Stimulated activated naive B cell treated with anti-CD40 and anti-IgM and Interleukin-4, amounts not matched to agents 10 μg/mL and 1 μg/mL and 100 μg/mL, for 72 hours (primary cell): Measurements from ENCODE around the gene PRUNE2.
"Not testable (repeated sequence)": the region's sequence is repeated elsewhere in the genome, so short reads cannot be mapped to it uniquely, and the experiment has no call there.

ENCODE experiments used
- ATAC-seq, 2 donors: fragments of 150-1000 bp; cut with Tn5 transposase; replicated peaks; 2 replicates each; pipeline ENCODE4 v1.10.0; 2021; ENCODE audit warnings: moderate library complexity in 1 of 2
- DNase-seq: peaks from one replicate; pipeline ENCODE4 v3.0.0; 2021
- H3K27ac Mint-ChIP-seq: one replicate; pipeline ENCODE4 v1.8.0; 2022; ENCODE audit warnings: mild to moderate bottlenecking, mixed read lengths
- H3K27me3 Mint-ChIP-seq, 2 donors: one replicate each; pipeline ENCODE4 v1.8.0; 2022; ENCODE audit warnings: mixed read lengths in 2 of 2
- H3K36me3 Mint-ChIP-seq, 2 donors: one replicate each; pipeline ENCODE4 v1.8.0; 2022; ENCODE audit warnings: mixed read lengths in 2 of 2, mild to moderate bottlenecking in 1 of 2
- H3K4me1 Mint-ChIP-seq, 2 donors: one replicate each; pipeline ENCODE4 v1.8.0; 2022; ENCODE audit warnings: mixed read lengths in 2 of 2, mild to moderate bottlenecking in 1 of 2
- H3K4me3 Mint-ChIP-seq, 2 donors: one replicate each; pipeline ENCODE4 v1.8.0; 2022; ENCODE audit warnings: mild to moderate bottlenecking in 2 of 2, mixed read lengths in 2 of 2, moderate library complexity in 1 of 2
- H3K9me3 Mint-ChIP-seq, 2 donors: one replicate each; pipeline ENCODE4 v1.8.0; 2022; ENCODE audit warnings: mixed read lengths in 2 of 2, mild to moderate bottlenecking in 1 of 2

PRUNE2 gene

DNA sequence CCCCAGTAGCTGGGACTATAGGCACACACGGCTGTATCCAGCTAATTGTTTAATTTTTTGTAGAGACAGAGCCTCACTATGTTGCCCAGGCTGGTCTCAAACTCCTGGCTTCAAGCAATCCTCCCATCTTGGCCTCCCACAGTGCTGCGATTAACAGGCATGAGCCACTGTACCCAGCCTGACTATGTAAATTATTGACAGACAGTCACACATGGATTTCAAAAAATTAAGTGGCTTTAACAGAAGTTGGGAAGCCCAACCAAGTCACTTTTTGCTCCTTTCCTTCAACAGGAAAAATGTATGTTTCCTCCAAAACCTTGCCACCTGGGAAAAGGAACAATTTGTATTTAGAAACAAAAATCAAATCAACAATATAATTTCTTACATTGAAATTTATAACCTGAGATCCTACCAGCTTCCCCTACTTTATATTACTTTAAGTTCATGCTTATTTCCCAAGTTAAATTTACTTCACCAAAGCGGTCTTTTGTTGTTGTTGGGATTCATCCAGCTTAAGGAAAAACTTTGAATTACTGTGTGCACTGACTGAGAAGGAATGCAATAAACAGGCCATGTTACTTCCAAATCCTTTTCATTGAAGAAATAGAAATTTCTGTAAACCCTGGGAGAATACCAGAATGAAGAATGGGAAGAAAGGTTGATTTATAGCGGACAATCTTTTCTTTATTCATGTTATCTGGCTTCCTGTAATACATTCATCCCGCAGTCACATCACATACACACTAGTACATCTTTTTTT, 133.0 kb downstream of the PRUNE2 start:
- H3K27me3 Mint-ChIP-seq, result peaks cover 4 to 9% of the 10 kb centered on the region in 2 donors
- no peaks in the 10 kb centered on the region for H3K36me3 Mint-ChIP-seq
- H3K4me3 Mint-ChIP-seq, result no peak overlapping the region
- no peak for DNase-seq
- peaks cover 0 to 3% of the 10 kb centered on the region in 2 donors for H3K4me1 Mint-ChIP-seq
- no peak for ATAC-seq
- H3K27ac Mint-ChIP-seq, result no peak overlapping the region
- H3K9me3 Mint-ChIP-seq, result no peaks in the 10 kb centered on the region

DNA sequence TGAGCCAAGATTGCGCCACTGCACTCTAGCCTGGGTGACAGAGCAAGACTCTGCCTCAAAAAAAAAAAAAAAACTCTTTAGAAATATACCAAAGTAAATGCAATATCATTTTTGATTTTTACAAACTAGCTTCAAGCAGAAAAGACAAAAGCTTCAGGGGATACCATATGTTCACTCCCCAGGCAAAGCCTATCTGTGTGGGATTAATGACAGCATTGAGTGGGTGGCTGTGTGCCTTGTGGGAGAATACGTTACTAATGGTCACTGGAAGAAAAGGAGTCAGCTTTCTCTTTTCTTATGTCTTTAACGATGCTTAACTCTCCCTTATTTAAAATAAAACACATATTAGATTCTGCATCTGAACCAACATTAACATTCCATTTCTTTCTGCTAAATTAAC, 139.8 kb downstream of the PRUNE2 start:
- H3K36me3 Mint-ChIP-seq, result no peaks in the 10 kb centered on the region
- DNase-seq (no peak), ATAC-seq (no peak)
- no peak overlapping the region for H3K4me3 Mint-ChIP-seq
- peaks cover 10 to 18% of the 10 kb centered on the region in 2 donors for H3K27me3 Mint-ChIP-seq
- H3K9me3 Mint-ChIP-seq, result no peaks in the 10 kb centered on the region
- H3K4me1 Mint-ChIP-seq, result peaks cover under 1 to 3% of the 10 kb centered on the region in 2 donors
- H3K27ac Mint-ChIP-seq, result no peak overlapping the region

DNA sequence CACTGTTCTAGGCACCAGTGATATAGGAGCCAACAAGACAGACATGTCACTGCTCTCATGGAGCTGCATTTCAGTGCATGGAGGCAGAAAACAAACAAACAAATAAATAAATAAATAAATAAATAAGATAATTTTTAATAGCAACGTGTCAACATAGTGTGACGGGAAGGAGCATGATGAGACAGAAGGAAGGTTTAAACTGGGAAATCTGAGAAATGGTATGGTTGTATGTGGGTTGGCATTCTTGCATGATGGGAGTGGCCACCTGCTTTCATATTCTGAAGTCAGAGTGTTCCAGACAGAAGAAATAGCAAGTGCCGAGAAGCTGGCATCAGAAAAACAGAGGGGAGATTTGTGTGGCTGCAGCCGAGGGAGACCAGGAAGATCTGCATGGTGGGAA, 141.8 kb downstream of the PRUNE2 start, which contains the start of gene PCA3:
Gene PCA3 (plus strand): TSS at position 301 of the 400 bp plus-strand sequence.
- Mint-ChIP-seq H3K27ac (no peak within 1 kb of the TSS), H3K36me3 (no peaks in the 10 kb centered on the region), H3K4me1 (peaks cover 14 to 20% of the 10 kb centered on the region in 2 donors), H3K9me3 (no peaks in the 10 kb centered on the region), H3K4me3 (no peak within 1 kb of the TSS), H3K27me3 (peaks cover 7 to 18% of the 10 kb centered on the region in 2 donors)
- ATAC-seq (no peak), DNase-seq (no peak)

DNA sequence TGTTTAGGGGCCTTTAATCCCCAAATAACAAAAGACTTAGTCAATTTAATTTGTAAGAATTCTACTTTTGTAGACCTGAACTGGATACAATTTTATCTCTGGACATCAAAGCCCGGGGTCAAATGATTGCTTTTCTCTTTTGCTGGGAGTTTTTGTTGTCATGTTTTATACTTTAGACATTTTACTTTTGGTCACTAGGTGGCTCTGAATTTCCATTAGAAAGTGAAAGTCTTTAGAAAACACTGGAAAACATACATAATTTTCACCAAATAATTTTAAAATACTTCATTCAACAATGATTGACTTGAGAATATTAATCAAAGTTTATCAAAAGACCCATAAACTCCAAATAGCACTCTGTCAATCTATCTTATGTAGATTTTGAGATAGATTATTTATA, 144.5 kb downstream of the PRUNE2 start:
- Mint-ChIP-seq H3K4me3 (no peak overlapping the region), H3K27me3 (peaks cover 0 to 2% of the 10 kb centered on the region in 2 donors), H3K36me3 (no peaks in the 10 kb centered on the region), H3K4me1 (peaks cover 26 to 32% of the 10 kb centered on the region in 2 donors), H3K27ac (no peak overlapping the region), H3K9me3 (no peaks in the 10 kb centered on the region)
- DNase-seq (no peak), ATAC-seq (no peak)

DNA sequence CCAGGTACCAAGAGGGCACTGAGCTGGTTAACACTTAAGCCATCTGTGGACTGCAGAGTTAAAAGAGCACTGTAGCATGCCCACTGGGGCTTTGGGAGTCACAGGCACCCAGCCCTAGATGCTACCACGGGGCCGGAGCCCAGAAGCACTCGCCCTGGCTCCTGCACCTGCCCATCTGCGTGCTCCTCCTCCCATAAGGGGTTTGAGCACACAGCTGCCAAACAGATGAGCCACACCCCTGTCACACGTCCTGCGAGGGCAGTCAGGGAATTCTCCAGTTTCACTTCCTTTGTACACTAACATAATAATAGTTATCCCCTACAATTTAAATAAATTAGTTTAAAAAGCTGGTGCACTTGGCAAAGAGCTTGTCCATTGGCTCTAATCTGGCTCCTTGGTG, 146.2 kb downstream of the PRUNE2 start:
- DNase-seq (peak; percentile 6), ATAC-seq (peak; percentile 65 to 72)
- Mint-ChIP-seq H3K4me1 (peaks cover 36 to 48% of the 10 kb centered on the region in 2 donors), H3K36me3 (no peaks in the 10 kb centered on the region), H3K27me3 (no peaks in the 10 kb centered on the region), H3K4me3 (no peak overlapping the region), H3K27ac (no peak overlapping the region), H3K9me3 (no peaks in the 10 kb centered on the region)

DNA sequence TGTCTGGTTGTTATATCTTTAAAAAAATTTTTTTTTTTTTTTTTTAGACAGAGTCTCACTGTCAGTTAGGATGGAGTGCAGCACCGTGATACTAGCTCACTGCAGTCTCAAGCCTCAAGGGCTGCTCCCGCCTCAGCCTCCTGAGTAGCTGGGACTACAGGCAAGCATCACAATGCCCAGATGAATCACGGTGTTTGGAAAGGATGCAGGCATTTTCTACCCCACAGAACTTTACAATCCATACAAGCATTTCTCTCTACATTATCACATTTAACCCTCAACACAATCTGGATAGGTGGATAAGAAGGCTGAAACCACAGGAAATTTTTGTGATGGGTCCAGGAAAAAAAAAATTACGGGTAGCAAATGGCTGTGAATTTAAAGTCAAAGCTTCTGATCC, 147.4 kb downstream of the PRUNE2 start:
- H3K36me3 Mint-ChIP-seq, result no peaks in the 10 kb centered on the region
- no peaks in the 10 kb centered on the region for H3K27me3 Mint-ChIP-seq
- peaks cover 36 to 48% of the 10 kb centered on the region in 2 donors for H3K4me1 Mint-ChIP-seq
- ATAC-seq, result no peak
- no peaks in the 10 kb centered on the region for H3K9me3 Mint-ChIP-seq
- no peak for DNase-seq
- no peak overlapping the region for H3K4me3 Mint-ChIP-seq
- H3K27ac Mint-ChIP-seq, result no peak overlapping the region

DNA sequence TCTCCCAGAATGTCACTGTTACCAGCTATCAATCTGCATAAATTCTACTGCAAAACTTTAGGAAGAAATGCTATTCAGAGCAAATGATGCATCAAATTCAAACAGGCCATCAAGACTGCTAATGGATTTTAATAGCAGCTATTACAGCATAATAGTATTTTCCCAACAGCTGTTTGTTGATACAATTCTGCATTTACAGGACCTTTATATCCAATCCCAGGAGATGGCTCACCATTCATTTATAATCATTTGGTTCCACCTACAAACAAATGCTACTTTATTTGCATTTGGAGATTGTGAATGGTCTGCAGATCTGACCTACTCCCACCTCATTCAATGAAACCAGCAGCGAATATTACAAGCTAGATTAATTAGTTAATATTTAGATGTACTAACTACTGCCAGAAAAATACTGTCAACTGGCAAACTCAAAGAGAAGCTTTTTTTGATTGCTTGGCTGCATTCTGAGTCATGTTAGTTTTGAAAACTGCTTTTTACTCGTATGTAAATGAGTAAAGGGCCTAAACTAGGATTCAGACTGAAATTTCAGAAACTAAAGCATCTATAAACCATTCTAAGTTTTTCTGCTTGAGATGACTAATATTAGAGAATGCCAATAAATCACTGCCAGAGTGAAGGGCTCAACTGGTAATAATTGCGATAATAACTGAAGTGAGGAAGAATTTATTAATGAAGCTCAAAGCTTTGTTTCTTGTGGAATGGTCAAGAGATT, 148.8 kb downstream of the PRUNE2 start:
- Mint-ChIP-seq H3K27me3 (no peaks in the 10 kb centered on the region), H3K27ac (no peak overlapping the region), H3K36me3 (no peaks in the 10 kb centered on the region), H3K4me1 (peaks cover 36 to 48% of the 10 kb centered on the region in 2 donors), H3K4me3 (no peak overlapping the region), H3K9me3 (no peaks in the 10 kb centered on the region)
- ATAC-seq (no peak), DNase-seq (no peak)

DNA sequence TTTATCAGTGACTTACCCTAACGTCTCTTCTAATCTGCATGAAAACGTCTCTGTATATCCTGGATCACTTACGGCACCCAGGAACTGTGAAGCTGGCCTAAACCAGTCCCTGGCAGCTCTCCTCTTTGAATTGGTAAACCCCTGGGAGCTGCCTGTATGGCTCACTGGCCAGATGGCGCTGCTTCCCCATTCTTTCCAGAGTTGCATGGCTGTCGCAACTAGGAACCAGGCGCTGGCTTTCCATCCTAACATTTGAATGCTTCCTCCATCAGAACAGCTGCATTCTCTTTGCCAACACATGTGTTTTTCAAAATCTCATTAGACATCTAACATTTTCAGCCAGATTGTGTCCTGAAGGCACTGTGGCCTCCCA, 149.7 kb downstream of the PRUNE2 start:
- ATAC-seq, result no peak
- DNase-seq, result no peak
- Mint-ChIP-seq H3K27ac (peak overlapping the region; percentile 68), H3K9me3 (no peaks in the 10 kb centered on the region), H3K36me3 (no peaks in the 10 kb centered on the region), H3K4me3 (peak overlapping the region; percentile 23 to 78), H3K4me1 (peaks cover 36 to 47% of the 10 kb centered on the region in 2 donors), H3K27me3 (no peaks in the 10 kb centered on the region)

DNA sequence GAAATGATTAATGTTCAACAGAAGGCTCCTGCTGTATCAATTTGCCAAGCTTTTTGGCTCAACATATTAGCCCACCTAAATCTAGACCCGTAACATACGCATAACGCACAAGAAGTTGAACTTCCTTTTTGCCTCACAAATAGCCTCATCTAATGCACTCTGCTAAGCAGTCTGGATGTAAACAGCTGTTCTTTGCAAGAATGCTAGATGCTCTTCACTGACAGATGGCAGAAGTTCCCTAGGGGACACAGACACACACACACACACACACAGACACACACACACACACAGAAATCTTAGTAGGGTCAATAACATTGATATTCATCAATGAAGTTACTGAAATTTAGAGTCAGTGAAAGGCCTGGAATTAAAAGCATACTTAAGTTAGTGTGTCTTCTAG, 154.9 kb downstream of the PRUNE2 start:
- Mint-ChIP-seq H3K36me3 (no peaks in the 10 kb centered on the region), H3K9me3 (no peaks in the 10 kb centered on the region), H3K27ac (no peak overlapping the region), H3K4me1 (peaks cover 15 to 23% of the 10 kb centered on the region in 2 donors), H3K27me3 (no peaks in the 10 kb centered on the region), H3K4me3 (no peak overlapping the region)
- no peak for ATAC-seq
- DNase-seq, result no peak

DNA sequence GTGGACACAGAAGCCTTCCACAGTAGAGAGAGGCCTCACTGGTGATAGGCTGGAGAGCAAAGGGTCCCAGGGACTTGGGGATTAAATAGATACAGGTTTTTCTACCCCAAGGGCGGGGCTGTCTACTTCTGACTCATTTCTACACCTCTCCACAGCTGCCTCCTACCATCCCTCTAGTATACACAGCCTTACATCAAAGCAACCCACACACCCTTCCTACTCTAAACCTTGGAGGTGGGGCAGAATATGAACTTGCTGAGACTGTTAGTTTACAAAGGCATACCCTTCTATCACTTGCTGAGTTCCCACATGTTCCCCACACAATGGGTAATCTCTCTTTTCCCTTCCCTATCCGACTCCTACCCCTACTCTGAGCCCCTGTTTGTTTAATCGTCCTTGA, 161.6 kb downstream of the PRUNE2 start:
- no peak overlapping the region for H3K27ac Mint-ChIP-seq

DNA sequence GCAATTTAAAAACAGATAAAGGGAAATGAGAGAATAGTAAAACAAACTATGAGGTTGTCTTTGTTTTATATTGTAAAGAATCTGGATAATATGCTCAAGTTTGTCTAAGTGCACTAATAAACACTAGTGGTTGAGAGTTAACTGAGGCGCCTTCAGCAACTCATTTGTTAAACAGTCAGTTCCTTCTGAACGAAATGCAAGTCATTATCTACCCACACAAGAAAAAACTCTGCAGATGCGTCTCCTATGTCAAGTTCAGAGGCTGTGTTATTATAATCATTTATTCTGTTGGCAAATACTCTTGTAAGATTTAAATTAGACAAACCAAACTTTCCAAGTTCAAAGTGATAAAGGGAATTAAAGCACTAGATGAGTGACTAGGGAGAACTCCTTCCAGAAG, 162.0 kb downstream of the PRUNE2 start:
- ATAC-seq, result no peak
- H3K36me3 Mint-ChIP-seq, result peaks cover 0 to 3% of the 10 kb centered on the region in 2 donors
- H3K4me1 Mint-ChIP-seq, result no peaks in the 10 kb centered on the region
- peaks cover 4 to 10% of the 10 kb centered on the region in 2 donors for H3K9me3 Mint-ChIP-seq
- peaks cover 6 to 10% of the 10 kb centered on the region in 2 donors for H3K27me3 Mint-ChIP-seq
- no peak for DNase-seq
- no peak overlapping the region for H3K27ac Mint-ChIP-seq
- no peak overlapping the region for H3K4me3 Mint-ChIP-seq

More for the DNA sequence above, 161.6 kb downstream of the PRUNE2 start:
- DNase-seq, result no peak
- Mint-ChIP-seq H3K36me3 (peaks cover 0 to 3% of the 10 kb centered on the region in 2 donors), H3K4me1 (no peaks in the 10 kb centered on the region), H3K4me3 (no peak overlapping the region), H3K27me3 (peaks cover 6 to 10% of the 10 kb centered on the region in 2 donors), H3K9me3 (peaks cover 4 to 10% of the 10 kb centered on the region in 2 donors)
- no peak for ATAC-seq

DNA sequence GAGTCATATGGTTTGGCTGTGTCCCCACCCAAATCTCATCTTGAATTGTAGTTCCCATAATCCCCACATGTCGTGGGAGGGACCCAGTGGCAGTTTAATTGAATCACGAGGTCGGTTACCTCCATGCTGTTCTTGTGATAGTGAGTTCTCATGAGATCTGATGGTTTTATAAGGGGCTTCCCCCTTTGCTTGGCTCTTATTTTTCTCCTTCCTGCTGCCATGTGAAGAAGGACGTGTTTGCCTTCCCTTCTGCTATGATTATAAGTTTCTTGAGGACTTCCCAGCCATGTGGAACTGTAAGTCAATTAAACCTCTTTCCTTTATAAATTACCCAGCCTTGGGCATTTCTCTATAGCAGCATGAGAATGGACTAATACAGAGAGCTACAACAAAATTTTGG, 163.0 kb downstream of the PRUNE2 start:
- H3K9me3 Mint-ChIP-seq, H3K27ac Mint-ChIP-seq, H3K36me3 Mint-ChIP-seq, H3K4me3 Mint-ChIP-seq, ATAC-seq, H3K27me3 Mint-ChIP-seq, DNase-seq, H3K4me1 Mint-ChIP-seq: not testable (repeated sequence)

DNA sequence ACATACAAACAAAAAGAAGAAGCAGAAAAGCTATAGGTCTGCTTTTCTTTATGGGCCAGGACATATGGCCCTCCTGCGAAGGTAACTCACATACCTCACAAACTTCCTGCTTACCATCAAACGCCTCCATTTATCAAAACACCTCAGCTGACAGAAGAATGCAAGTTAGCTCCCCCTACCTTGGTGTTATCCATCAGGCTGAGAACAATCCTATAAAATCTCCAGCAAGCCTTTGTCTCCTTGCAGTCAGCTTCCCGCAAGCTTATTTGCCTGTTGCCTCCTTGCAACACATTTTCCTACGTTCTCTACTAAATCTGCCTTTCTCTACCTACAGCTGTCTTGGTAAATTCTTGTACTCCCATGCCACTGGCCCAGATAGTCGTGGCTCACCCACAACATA, 164.4 kb downstream of the PRUNE2 start:
- Mint-ChIP-seq H3K9me3 (peaks cover 4 to 10% of the 10 kb centered on the region in 2 donors), H3K4me3 (no peak overlapping the region), H3K36me3 (peaks cover 0 to 3% of the 10 kb centered on the region in 2 donors), H3K27ac (no peak overlapping the region), H3K27me3 (peaks cover 6 to 10% of the 10 kb centered on the region in 2 donors), H3K4me1 (no peaks in the 10 kb centered on the region)
- ATAC-seq, result no peak
- no peak for DNase-seq

DNA sequence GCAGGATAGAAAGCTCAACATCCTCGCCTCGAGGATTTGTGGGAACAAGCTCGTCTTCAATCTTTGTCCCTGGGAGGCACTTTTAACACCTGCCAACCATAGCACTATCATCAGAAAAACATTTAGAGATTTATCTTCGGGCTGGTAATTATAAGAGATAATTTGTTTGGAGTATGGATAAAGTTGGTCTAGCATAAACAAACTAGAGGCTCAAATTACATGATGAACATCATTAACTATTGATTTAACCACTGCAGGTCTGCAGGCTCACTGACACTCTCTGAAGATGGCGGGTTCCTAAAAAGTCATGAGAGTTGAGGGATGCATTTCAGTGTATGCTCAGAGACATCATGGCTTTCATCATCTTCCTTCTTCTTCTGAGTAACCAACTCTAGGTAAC, 167.5 kb downstream of the PRUNE2 start:
- H3K4me1 Mint-ChIP-seq, result no peaks in the 10 kb centered on the region
- H3K27me3 Mint-ChIP-seq, result peaks cover 0 to 4% of the 10 kb centered on the region in 2 donors
- DNase-seq (no peak), ATAC-seq (no peak)
- H3K9me3 Mint-ChIP-seq, result peaks cover 4% of the 10 kb centered on the region in 2 donors
- H3K27ac Mint-ChIP-seq, result no peak overlapping the region
- H3K4me3 Mint-ChIP-seq, result no peak overlapping the region
- peaks cover 0 to 3% of the 10 kb centered on the region in 2 donors for H3K36me3 Mint-ChIP-seq
